ENCODE data around the gene RPRD2. TPM values are rescaled to one million over a fixed set of nuclear protein-coding genes. Genes with fewer than 3 reads are reported as not detected.

RPRD2 gene
- total RNA-seq, 2 donors from 2014 or later = 13.2 to 17.1 TPM

DNA sequence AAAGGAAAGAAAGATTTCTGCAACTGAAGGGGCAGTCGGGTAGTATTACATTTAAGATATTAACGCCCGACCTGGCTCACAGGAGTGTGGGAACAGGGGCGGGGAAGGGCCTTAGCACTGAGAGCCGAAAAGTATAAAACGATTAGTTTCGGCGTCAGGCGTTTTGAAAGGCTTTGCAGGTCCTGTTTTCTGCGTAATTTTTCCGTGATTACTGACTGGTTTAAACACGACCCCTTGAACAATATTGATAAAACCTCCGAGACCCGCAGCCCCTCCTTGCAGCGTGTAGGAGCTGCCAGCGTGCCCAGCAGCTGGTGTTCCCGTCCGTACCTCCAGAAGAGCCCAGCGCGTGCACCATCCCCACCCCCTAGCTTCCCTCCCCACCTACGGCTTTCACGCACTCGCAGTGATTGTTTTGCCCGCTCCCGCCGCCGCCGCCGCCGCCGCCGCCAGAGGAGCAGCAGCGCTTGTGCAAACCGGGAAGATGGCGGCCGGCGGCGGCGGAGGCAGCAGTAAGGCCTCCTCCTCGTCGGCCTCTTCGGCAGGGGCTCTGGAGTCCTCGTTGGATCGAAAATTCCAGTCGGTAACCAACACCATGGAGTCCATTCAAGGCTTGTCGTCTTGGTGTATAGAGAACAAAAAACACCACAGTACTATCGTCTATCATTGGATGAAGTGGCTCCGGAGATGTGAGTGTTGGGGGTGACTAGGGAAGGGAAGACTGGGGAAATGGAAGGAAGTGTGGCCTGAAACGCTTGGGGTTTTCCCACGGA lies 470 bp downstream of the RPRD2 start:
- 0 to 1% methylated on average over 28 to 50 of the region's 50 CpGs for WGBS, 2 donors
- intact Hi-C loops (cut with DNase I) = no loop called here
- Histone ChIP-seq H3K4me3 (peak overlapping the region; percentile 51 to 70), H3K4me1 (peaks cover 30% of the 10 kb centered on the region), H3K27ac (peak overlapping the region; percentile 91 to 98 (median 94)), H3K36me3 (replicated peaks in 1 of 2; ENCODE audit: insufficient read depth in 1 of 2, low read depth in 2 of 2) (no peaks in the 10 kb centered on the region), H3K27me3 (no peaks in the 10 kb centered on the region), H3K9me3 (no peaks in the 10 kb centered on the region)
- ATAC-seq = peak; percentile 41
- peak; percentile 5 to 53 (median 9) for TF ChIP-seq POLR2A (IDR thresholded peaks at IDR 0.05)
- TF ChIP-seq, protein P1, sequence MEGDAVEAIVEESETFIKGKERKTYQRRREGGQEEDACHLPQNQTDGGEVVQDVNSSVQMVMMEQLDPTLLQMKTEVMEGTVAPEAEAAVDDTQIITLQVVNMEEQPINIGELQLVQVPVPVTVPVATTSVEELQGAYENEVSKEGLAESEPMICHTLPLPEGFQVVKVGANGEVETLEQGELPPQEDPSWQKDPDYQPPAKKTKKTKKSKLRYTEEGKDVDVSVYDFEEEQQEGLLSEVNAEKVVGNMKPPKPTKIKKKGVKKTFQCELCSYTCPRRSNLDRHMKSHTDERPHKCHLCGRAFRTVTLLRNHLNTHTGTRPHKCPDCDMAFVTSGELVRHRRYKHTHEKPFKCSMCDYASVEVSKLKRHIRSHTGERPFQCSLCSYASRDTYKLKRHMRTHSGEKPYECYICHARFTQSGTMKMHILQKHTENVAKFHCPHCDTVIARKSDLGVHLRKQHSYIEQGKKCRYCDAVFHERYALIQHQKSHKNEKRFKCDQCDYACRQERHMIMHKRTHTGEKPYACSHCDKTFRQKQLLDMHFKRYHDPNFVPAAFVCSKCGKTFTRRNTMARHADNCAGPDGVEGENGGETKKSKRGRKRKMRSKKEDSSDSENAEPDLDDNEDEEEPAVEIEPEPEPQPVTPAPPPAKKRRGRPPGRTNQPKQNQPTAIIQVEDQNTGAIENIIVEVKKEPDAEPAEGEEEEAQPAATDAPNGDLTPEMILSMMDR (IDR thresholded peaks at IDR 0.05) = peak in 1 of 7 experiments; percentile 9
- peak; percentile 77 to 87 (median 82) for DNase-seq

DNA sequence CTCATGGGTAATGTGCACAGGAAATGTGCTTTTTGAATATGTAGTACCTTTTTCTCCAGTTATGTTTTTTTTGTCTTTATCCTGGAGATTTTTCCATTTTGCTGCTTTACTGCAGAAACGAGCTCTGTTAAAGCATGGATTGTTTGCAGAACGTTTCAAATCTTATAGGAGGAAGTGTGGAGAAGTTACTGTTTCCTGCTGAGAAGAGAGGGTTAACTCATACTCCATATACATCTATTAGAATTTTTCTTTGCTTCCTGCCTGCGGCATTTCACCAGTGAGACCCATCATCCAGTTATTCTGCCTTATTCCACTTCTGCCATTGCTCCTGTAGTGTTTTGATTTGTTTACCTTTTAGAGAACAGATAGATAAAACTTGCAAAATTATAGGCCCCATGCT lies 2.0 kb downstream of the RPRD2 start:
- peaks cover 41% of the 10 kb centered on the region for H3K4me1 ChIP-seq
- DNase-seq (no peak), ATAC-seq (no peak)
- H3K4me3 ChIP-seq = peak overlapping the region; percentile 51 to 70
- no peaks in the 10 kb centered on the region for H3K36me3 ChIP-seq (replicated peaks in 1 of 2; ENCODE audit: insufficient read depth in 1 of 2, low read depth in 2 of 2)
- peak overlapping the region; percentile 91 to 98 (median 94) for H3K27ac ChIP-seq
- TF ChIP-seq POLR2A (IDR thresholded peaks at IDR 0.05) = no peak
- TF ChIP-seq, protein P1 (IDR thresholded peaks at IDR 0.05) = no peak
- no peaks in the 10 kb centered on the region for H3K9me3 ChIP-seq
- no peaks in the 10 kb centered on the region for H3K27me3 ChIP-seq
- intact Hi-C loops (cut with DNase I) = no loop called here
- WGBS, 2 donors = 0 to 1% methylated on average over 3 of the region's 3 CpGs

DNA sequence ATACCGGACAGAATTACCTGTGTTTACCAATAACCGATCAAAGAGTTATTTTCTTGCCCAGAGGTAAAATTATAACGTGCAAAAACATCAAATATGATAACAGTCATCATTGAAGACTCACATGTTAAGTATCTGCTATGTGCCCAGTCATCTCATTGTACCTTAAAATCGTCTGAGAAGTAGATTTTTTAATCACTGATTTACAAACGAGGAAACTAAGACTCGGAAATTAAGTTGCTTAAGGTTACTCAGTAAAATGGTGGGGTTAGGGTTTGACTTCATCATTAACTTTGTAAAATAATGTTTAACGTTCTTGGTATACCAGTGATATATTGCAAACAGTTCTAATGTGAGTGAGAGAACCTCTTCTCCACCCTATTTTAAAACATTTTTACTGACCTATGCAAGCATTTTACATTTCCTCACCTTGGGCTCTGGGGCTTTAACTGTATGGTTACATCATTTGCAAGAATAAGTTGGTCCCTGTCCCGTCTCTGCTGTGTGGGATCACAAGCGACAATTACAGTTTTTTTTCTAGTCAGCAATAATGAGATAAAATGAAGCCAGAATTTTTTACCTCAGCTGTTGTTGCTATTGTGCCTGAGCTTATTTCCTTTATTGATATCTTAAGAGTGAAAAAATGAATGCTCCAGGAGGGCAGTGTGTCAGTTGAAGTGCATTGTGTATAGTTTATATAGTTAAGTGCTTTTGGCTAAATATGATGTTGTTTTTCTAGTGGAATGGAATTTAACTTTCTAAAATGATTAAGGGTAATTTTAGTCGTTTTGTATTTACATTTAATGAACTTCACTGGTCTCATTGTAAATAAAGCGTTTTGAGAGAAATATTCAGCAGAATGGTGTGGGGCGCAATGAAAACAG lies 2.7 kb downstream of the RPRD2 start:
- H3K27me3 ChIP-seq = no peaks in the 10 kb centered on the region
- H3K27ac ChIP-seq = peak overlapping the region in 3 of 4 donors; percentile 91 to 98 (median 97)
- 8 to 11% methylated on average over 12 of the region's 12 CpGs for WGBS, 2 donors
- peaks cover 45% of the 10 kb centered on the region for H3K4me1 ChIP-seq
- H3K36me3 ChIP-seq (replicated peaks in 1 of 2; ENCODE audit: insufficient read depth in 1 of 2, low read depth in 2 of 2) = no peaks in the 10 kb centered on the region
- H3K9me3 ChIP-seq = no peaks in the 10 kb centered on the region
- TF ChIP-seq POLR2A (IDR thresholded peaks at IDR 0.05) = no peak
- TF ChIP-seq, protein P1 (IDR thresholded peaks at IDR 0.05) = no peak
- DNase-seq (no peak), ATAC-seq (no peak)
- peak overlapping the region in 1 of 2 donors; percentile 70 for H3K4me3 ChIP-seq
- intact Hi-C loops (cut with DNase I) = no loop called here

- Histone ChIP-seq H3K27ac (no peak overlapping the region), H3K36me3 (replicated peaks in 1 of 2; ENCODE audit: insufficient read depth in 1 of 2, low read depth in 2 of 2) (no peaks in the 10 kb centered on the region), H3K4me1 (peaks cover 71% of the 10 kb centered on the region), H3K9me3 (no peaks in the 10 kb centered on the region), H3K4me3 (no peak overlapping the region), H3K27me3 (no peaks in the 10 kb centered on the region)
- no peak for ATAC-seq
- TF ChIP-seq POLR2A (IDR thresholded peaks at IDR 0.05) = no peak
- TF ChIP-seq, protein P1 (IDR thresholded peaks at IDR 0.05) = no peak
- WGBS, 2 donors = 91 to 94% methylated on average over 8 of the region's 8 CpGs
- intact Hi-C loops (cut with DNase I) = no loop called here
- no peak for DNase-seq
These were observed 7.2 kb downstream of the RPRD2 start for GRCh38 chr1:150371110-150371509.

Measured in body of pancreas (tissue), 4 donors.